Suprapubic skin (tissue), 3 donors: Measurements from ENCODE around the gene NBL1.

Source experiments
- POLR2A ChIP-seq, 2 donors: fragments of 450-650 bp; IDR thresholded peaks; one replicate each; pipeline ENCODE4 v1.6.1; 2017; ENCODE audit warnings: antibody characterized with exemption in 2 of 2, mild to moderate bottlenecking in 2 of 2, moderate library complexity in 2 of 2
- TF ChIP-seq, protein P1 (sequence below), 2 donors: fragments of 200-600 bp in 1 of 2; fragments of 450-650 bp in 1 of 2; sonication (generic) in 1 of 2; IDR thresholded peaks; one replicate each; pipeline ENCODE4 v1.5.1; 2016 to 2019; ENCODE audit warnings: antibody characterized with exemption in 2 of 2, mild to moderate bottlenecking in 1 of 2, moderate library complexity in 1 of 2

DNA sequence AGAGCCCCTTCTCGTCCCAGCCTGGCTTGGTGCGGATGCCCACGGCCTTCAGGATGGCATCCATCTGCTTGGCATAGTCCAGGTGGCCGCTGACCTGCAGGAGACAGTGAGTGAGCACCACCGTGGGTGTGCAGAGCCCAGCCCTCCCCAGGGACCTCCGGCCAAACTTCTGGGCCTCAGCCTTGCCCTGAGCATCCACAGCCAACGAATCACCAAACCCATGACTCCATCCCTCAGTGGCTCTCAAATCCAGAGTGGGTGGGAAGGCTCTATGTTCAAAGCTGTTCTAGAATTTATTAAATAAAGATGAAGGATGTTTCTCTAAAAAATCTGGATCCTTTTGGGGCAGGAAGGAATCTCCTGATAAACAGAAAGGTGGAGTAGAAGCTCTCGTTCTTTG lies 39.2 kb downstream of the NBL1 start:
- TF ChIP-seq, protein P1, sequence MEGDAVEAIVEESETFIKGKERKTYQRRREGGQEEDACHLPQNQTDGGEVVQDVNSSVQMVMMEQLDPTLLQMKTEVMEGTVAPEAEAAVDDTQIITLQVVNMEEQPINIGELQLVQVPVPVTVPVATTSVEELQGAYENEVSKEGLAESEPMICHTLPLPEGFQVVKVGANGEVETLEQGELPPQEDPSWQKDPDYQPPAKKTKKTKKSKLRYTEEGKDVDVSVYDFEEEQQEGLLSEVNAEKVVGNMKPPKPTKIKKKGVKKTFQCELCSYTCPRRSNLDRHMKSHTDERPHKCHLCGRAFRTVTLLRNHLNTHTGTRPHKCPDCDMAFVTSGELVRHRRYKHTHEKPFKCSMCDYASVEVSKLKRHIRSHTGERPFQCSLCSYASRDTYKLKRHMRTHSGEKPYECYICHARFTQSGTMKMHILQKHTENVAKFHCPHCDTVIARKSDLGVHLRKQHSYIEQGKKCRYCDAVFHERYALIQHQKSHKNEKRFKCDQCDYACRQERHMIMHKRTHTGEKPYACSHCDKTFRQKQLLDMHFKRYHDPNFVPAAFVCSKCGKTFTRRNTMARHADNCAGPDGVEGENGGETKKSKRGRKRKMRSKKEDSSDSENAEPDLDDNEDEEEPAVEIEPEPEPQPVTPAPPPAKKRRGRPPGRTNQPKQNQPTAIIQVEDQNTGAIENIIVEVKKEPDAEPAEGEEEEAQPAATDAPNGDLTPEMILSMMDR (IDR thresholded peaks at IDR 0.05) = no peak
- TF ChIP-seq POLR2A (IDR thresholded peaks at IDR 0.05) = no peak
